ENCODE data around the gene PDSS2.
"Not testable (repeated sequence)": the region's sequence is repeated elsewhere in the genome, so short reads cannot be mapped to it uniquely, and the experiment has no call there.

The PDSS2 gene

DNA sequence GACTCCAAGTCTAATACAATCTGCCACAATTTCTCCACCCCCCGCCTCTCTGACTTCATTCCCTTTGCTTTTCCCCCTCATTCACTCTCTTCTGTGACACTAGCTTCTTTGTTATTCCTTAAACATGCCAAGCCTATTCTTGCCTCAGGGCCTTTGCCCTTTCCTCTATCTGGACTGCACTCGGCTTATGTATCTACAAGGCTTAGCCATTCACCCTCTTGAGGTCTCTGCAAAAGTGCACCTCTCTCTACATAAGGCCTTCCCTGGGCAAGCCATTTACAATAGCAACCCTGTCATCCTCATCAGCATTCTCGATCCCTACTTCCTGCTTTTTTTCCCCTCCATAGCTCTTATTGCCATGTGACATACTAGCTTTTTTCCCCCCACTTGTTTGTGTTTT lies 168.9 kb downstream of the PDSS2 start:
- Histone ChIP-seq H3K27me3 (ENCODE audit: control insufficient read depth, insufficient read depth, low read length) (no peaks in the 10 kb centered on the region), H3K27ac (ENCODE audit: low read depth, low read length) (no peak overlapping the region)

GRCh38 chr6:107289258-107289657 lies 170.1 kb downstream of the PDSS2 start:
- H3K27ac ChIP-seq (ENCODE audit: low read depth, low read length); H3K36me3 ChIP-seq (ENCODE audit: control insufficient read depth, insufficient read depth, low read length); H3K27me3 ChIP-seq (ENCODE audit: control insufficient read depth, insufficient read depth, low read length); H3K4me1 ChIP-seq (ENCODE audit: control insufficient read depth, insufficient read depth, low read length); H3K4me3 ChIP-seq (ENCODE audit: low read length); H3K9ac ChIP-seq (ENCODE audit: low read length): not testable (repeated sequence)

More for the DNA sequence above, 168.9 kb downstream of the PDSS2 start:
- no peaks in the 10 kb centered on the region for H3K4me1 ChIP-seq (ENCODE audit: control insufficient read depth, insufficient read depth, low read length)
- H3K36me3 ChIP-seq (ENCODE audit: control insufficient read depth, insufficient read depth, low read length), result no peaks in the 10 kb centered on the region
- H3K9ac ChIP-seq (ENCODE audit: low read length), result no peak overlapping the region
- H3K4me3 ChIP-seq (ENCODE audit: low read length), result no peak overlapping the region

DNA sequence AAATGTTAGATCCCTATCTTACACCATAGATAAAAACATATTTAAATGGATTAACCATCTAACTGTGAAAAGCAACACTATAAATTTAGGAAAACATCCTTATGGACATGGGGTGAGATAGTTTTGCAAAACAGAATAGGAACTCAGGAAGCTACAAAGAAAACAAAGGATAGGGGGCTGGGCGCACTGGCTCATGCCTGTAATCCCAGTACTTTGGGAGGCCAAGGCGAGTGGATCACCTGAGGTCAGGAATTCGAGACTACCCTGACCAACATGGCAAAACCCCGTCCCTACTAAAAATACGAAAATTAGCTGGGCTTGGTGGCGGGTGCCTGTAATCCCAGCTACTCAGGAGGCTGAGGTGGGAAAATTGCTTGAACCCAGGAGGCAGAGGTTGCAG lies 173.7 kb downstream of the PDSS2 start:
- H3K9ac ChIP-seq (ENCODE audit: low read length); H3K36me3 ChIP-seq (ENCODE audit: control insufficient read depth, insufficient read depth, low read length); H3K27ac ChIP-seq (ENCODE audit: low read depth, low read length); H3K4me1 ChIP-seq (ENCODE audit: control insufficient read depth, insufficient read depth, low read length); H3K4me3 ChIP-seq (ENCODE audit: low read length); H3K27me3 ChIP-seq (ENCODE audit: control insufficient read depth, insufficient read depth, low read length): not testable (repeated sequence)

DNA sequence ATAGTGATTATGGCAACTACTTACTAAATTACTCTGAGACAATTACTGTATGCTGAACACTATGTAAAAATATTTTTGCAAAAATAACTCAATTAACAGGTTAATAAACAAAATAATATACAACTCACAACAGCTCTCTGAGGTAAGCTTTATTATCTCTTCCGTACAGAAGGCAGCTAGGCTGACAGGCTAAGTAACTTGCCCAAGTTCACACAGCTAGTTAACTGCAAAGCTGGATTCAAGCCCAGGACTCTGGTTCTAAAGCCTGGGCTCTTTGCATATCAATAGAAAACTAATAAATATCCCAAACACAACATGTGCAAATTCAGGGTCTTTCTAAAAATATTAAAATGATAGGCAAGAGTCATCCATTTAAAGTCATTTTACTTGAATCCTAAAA lies 174.6 kb downstream of the PDSS2 start:
- H3K27ac ChIP-seq (ENCODE audit: low read depth, low read length), result no peak overlapping the region
- H3K36me3 ChIP-seq (ENCODE audit: control insufficient read depth, insufficient read depth, low read length), result no peaks in the 10 kb centered on the region
- no peaks in the 10 kb centered on the region for H3K27me3 ChIP-seq (ENCODE audit: control insufficient read depth, insufficient read depth, low read length)
- H3K4me3 ChIP-seq (ENCODE audit: low read length), result no peak overlapping the region
- H3K4me1 ChIP-seq (ENCODE audit: control insufficient read depth, insufficient read depth, low read length), result no peaks in the 10 kb centered on the region
- no peak overlapping the region for H3K9ac ChIP-seq (ENCODE audit: low read length)

- no peak overlapping the region for H3K9ac ChIP-seq (ENCODE audit: low read length)
- no peaks in the 10 kb centered on the region for H3K36me3 ChIP-seq (ENCODE audit: control insufficient read depth, insufficient read depth, low read length)
- H3K4me1 ChIP-seq (ENCODE audit: control insufficient read depth, insufficient read depth, low read length), result no peaks in the 10 kb centered on the region
- no peaks in the 10 kb centered on the region for H3K27me3 ChIP-seq (ENCODE audit: control insufficient read depth, insufficient read depth, low read length)
- H3K4me3 ChIP-seq (ENCODE audit: low read length), result no peak overlapping the region
- H3K27ac ChIP-seq (ENCODE audit: low read depth, low read length), result no peak overlapping the region
Observed at GRCh38 chr6:107280791-107281190, 178.6 kb downstream of the PDSS2 start.

DNA sequence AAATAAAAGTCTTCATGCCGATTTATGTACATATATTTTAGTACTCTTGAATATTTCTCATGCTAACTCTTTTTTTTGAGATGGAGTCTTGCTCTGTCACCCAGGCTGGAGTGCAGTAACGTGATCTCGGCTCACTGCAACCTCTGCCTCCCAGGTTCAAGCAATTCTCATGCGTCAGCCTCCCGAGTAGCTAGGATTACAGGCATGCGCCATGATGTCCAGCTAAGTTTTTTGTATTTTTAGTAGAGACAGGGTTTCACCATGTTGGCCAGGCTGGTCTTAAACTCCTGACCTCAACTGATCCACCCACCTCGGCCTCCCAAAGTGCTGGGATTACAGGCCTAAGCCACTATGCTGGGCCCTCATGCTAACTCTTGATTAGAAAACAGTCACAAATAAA lies 179.4 kb downstream of the PDSS2 start:
- H3K36me3 ChIP-seq (ENCODE audit: control insufficient read depth, insufficient read depth, low read length); H3K27ac ChIP-seq (ENCODE audit: low read depth, low read length); H3K4me1 ChIP-seq (ENCODE audit: control insufficient read depth, insufficient read depth, low read length); H3K4me3 ChIP-seq (ENCODE audit: low read length); H3K9ac ChIP-seq (ENCODE audit: low read length); H3K27me3 ChIP-seq (ENCODE audit: control insufficient read depth, insufficient read depth, low read length): not testable (repeated sequence)

GRCh38 chr6:107275330-107275865 lies 184.0 kb downstream of the PDSS2 start:
- H3K27me3 ChIP-seq (ENCODE audit: control insufficient read depth, insufficient read depth, low read length), result no peaks in the 10 kb centered on the region
- no peak overlapping the region for H3K4me3 ChIP-seq (ENCODE audit: low read length)
- H3K4me1 ChIP-seq (ENCODE audit: control insufficient read depth, insufficient read depth, low read length), result no peaks in the 10 kb centered on the region
- H3K27ac ChIP-seq (ENCODE audit: low read depth, low read length), result no peak overlapping the region
- no peaks in the 10 kb centered on the region for H3K36me3 ChIP-seq (ENCODE audit: control insufficient read depth, insufficient read depth, low read length)
- no peak overlapping the region for H3K9ac ChIP-seq (ENCODE audit: low read length)

GRCh38 chr6:107274288-107274687 lies 185.1 kb downstream of the PDSS2 start:
- Histone ChIP-seq H3K9ac (ENCODE audit: low read length) (no peak overlapping the region), H3K27me3 (ENCODE audit: control insufficient read depth, insufficient read depth, low read length) (no peaks in the 10 kb centered on the region), H3K27ac (ENCODE audit: low read depth, low read length) (no peak overlapping the region), H3K4me3 (ENCODE audit: low read length) (no peak overlapping the region), H3K36me3 (ENCODE audit: control insufficient read depth, insufficient read depth, low read length) (no peaks in the 10 kb centered on the region), H3K4me1 (ENCODE audit: control insufficient read depth, insufficient read depth, low read length) (no peaks in the 10 kb centered on the region)

- no peaks in the 10 kb centered on the region for H3K27me3 ChIP-seq (ENCODE audit: control insufficient read depth, insufficient read depth, low read length)
- H3K4me3 ChIP-seq (ENCODE audit: low read length), result no peak overlapping the region
- H3K4me1 ChIP-seq (ENCODE audit: control insufficient read depth, insufficient read depth, low read length), result no peaks in the 10 kb centered on the region
- no peak overlapping the region for H3K9ac ChIP-seq (ENCODE audit: low read length)
- H3K36me3 ChIP-seq (ENCODE audit: control insufficient read depth, insufficient read depth, low read length), result no peaks in the 10 kb centered on the region
- no peak overlapping the region for H3K27ac ChIP-seq (ENCODE audit: low read depth, low read length)
Observed at GRCh38 chr6:107272246-107272645, 187.1 kb downstream of the PDSS2 start.

- H3K27me3 ChIP-seq (ENCODE audit: control insufficient read depth, insufficient read depth, low read length), result no peaks in the 10 kb centered on the region
- H3K27ac ChIP-seq (ENCODE audit: low read depth, low read length), result no peak overlapping the region
- H3K9ac ChIP-seq (ENCODE audit: low read length), result no peak overlapping the region
- no peaks in the 10 kb centered on the region for H3K36me3 ChIP-seq (ENCODE audit: control insufficient read depth, insufficient read depth, low read length)
- H3K4me1 ChIP-seq (ENCODE audit: control insufficient read depth, insufficient read depth, low read length), result no peaks in the 10 kb centered on the region
- H3K4me3 ChIP-seq (ENCODE audit: low read length), result no peak overlapping the region
Observed at GRCh38 chr6:107271208-107271790, 188.1 kb downstream of the PDSS2 start.

DNA sequence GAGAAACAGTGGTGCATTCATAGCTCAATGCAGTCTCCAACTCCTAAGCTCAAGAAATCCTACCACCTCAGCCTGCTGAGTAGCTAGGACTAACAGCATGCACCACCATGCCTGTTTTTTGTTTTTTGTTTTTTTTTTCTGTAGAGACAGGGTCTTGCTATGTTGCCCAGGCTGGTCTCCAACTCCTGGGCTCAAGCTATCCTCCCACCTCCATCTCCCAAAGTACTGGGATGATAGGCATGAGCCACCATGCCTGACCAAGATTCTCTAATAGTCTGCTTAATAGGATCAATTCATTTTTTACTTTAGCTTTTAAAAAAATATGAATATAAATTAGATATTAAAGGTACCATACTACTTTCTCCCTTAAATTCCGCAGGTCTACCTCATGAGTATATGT lies 191.7 kb downstream of the PDSS2 start:
- no peaks in the 10 kb centered on the region for H3K36me3 ChIP-seq (ENCODE audit: control insufficient read depth, insufficient read depth, low read length)
- H3K27me3 ChIP-seq (ENCODE audit: control insufficient read depth, insufficient read depth, low read length), result no peaks in the 10 kb centered on the region
- H3K4me3 ChIP-seq (ENCODE audit: low read length), result no peak overlapping the region
- no peak overlapping the region for H3K27ac ChIP-seq (ENCODE audit: low read depth, low read length)
- H3K4me1 ChIP-seq (ENCODE audit: control insufficient read depth, insufficient read depth, low read length), result no peaks in the 10 kb centered on the region
- no peak overlapping the region for H3K9ac ChIP-seq (ENCODE audit: low read length)

GRCh38 chr6:107267006-107267405 lies 192.4 kb downstream of the PDSS2 start:
- Histone ChIP-seq H3K4me1 (ENCODE audit: control insufficient read depth, insufficient read depth, low read length) (no peaks in the 10 kb centered on the region), H3K36me3 (ENCODE audit: control insufficient read depth, insufficient read depth, low read length) (no peaks in the 10 kb centered on the region), H3K27ac (ENCODE audit: low read depth, low read length) (no peak overlapping the region), H3K9ac (ENCODE audit: low read length) (no peak overlapping the region), H3K4me3 (ENCODE audit: low read length) (no peak overlapping the region), H3K27me3 (ENCODE audit: control insufficient read depth, insufficient read depth, low read length) (no peaks in the 10 kb centered on the region)

GRCh38 chr6:107266563-107266962 lies 192.8 kb downstream of the PDSS2 start:
- H3K4me3 ChIP-seq (ENCODE audit: low read length), result no peak overlapping the region
- H3K27me3 ChIP-seq (ENCODE audit: control insufficient read depth, insufficient read depth, low read length), result no peaks in the 10 kb centered on the region
- H3K9ac ChIP-seq (ENCODE audit: low read length), result no peak overlapping the region
- no peaks in the 10 kb centered on the region for H3K36me3 ChIP-seq (ENCODE audit: control insufficient read depth, insufficient read depth, low read length)
- H3K4me1 ChIP-seq (ENCODE audit: control insufficient read depth, insufficient read depth, low read length), result no peaks in the 10 kb centered on the region
- H3K27ac ChIP-seq (ENCODE audit: low read depth, low read length), result no peak overlapping the region
